NOMO-1 (cell line): ENCODE results near the gene CSTPP1.
"Not testable (repeated sequence)": the region's sequence is repeated elsewhere in the genome, so short reads cannot be mapped to it uniquely, and the experiment has no call there.

Source experiments
- DNase-seq, 2 experiments: peaks; one replicate each; lab custom pipeline; 2025; ENCODE audit not compliant: unreplicated experiment in 2 of 2; lab: John Stamatoyannopoulos, UW

CSTPP1 gene

DNA sequence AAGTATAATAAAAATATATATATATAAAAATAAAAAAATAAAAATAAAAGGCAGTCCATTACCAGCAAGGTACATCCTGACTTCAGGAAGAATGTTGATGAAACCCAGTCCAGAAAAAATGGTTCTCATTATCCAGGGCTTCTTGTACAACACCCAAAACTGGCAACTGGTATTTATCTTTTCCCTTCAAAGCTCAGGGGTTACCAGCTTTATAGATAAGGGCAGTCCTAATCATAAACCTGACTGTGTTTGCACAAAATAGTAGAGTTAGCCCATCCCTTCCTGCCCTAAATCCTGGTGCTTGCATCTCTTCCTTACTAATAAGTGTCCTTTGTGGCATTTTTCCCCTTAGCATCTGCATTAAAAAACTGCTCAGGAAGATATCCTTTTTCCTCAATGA is 97.5 kb downstream of the CSTPP1 start:
- DNase-seq = no peak

- DNase-seq = no peak
Observed at GRCh38 chr11:47035108-47035507, 98.5 kb downstream of the CSTPP1 start.

DNA sequence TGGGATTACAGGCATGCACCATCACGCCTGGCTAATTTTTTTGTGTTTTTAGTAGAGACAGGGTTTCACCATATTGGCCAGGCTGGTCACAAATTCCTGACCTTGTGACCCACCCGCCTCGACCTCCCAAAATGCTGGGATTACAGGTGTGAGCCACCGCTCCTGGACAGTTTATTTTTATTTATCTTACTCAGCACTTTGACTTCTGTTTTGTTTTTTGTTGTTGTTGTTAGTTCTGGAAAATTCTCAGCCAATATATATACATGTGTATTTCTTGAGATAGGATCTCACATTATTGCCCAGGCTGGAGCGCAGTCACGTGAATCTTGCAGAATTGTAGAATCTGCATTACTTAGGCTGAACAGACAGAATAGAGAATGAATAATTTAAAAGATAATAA is 107.6 kb downstream of the CSTPP1 start:
- no peak for DNase-seq

DNA sequence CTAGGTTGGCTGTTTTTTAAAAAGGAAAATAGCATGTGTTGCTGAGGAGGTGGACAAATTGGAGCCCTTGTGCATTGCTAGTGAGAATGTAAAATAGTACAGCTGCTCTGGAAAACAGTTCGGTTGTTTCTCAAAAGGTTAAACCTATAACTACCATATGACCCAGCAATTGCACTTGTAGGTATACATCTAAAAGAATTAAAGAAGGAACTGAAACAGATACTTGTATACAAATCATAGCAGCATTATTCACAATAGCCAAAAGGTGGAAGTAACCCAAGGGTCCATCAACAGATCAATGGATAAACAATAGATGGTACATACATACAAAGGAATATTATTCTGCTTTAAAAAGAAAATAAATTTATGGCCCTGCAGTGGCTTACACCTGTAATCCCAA is 111.4 kb downstream of the CSTPP1 start:
- no peak for DNase-seq

- no peak for DNase-seq
Observed at GRCh38 chr11:47050284-47050683, 113.7 kb downstream of the CSTPP1 start.

GRCh38 chr11:47051217-47051616 is 114.7 kb downstream of the CSTPP1 start:
- DNase-seq = no peak

GRCh38 chr11:47052165-47052564 is 115.6 kb downstream of the CSTPP1 start:
- DNase-seq = no peak

DNA sequence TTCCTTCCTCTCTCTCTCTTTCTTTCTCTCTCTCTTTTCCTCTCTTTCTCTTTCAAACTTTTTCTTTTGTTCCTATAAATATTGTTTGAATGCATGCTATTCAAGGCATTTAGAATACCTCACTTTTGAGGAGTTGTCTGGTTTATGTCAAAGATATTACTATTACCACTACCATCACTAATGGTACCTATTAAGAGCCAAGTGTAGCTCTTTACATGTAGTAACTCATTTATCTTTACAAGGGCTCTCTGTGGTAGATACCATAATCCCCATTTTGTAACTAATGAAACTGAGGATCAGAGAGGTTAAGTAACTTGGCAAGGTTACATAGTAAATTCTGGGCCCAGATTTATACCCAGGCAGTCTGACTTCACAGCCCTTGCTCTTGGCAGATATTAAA is 116.0 kb downstream of the CSTPP1 start:
- no peak for DNase-seq

GRCh38 chr11:47055534-47055933 is 119.0 kb downstream of the CSTPP1 start:
- DNase-seq = no peak

DNA sequence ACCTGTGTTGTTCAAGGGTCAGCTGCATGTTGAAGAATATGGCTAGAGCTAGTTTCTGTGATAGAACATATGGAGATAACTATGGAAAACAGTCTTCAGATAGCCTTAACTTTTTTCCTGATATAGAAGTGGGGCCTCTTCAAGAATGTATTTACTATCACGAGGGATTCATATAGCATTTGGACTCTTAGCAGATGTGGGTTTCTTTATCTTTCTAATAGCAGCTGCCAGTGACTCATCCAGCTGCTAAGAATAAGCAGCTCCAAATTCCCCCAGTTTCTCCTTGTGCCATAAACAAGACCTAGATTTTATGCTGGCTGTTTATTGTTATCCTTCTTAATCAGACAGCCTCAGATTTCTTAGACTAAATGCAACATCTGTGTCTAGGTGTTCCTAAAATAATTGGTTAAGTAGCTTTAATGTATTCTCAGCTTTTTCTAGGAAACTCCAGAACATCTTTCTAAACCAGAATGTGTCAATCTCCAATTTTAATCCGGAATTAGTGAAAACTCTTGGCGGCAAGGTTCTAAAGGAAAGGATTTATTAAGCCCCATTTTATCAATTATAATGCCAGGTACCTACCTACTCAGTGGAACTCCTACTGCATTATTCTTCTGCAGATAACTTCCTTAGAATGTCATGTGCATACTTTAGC is 119.8 kb downstream of the CSTPP1 start:
- no peak for DNase-seq

- no peak for DNase-seq
Observed at GRCh38 chr11:47057365-47057764, 120.8 kb downstream of the CSTPP1 start.

- peak in 1 of 2 experiments; percentile 10 for DNase-seq
Observed at GRCh38 chr11:47060807-47061206, 124.2 kb downstream of the CSTPP1 start.

DNA sequence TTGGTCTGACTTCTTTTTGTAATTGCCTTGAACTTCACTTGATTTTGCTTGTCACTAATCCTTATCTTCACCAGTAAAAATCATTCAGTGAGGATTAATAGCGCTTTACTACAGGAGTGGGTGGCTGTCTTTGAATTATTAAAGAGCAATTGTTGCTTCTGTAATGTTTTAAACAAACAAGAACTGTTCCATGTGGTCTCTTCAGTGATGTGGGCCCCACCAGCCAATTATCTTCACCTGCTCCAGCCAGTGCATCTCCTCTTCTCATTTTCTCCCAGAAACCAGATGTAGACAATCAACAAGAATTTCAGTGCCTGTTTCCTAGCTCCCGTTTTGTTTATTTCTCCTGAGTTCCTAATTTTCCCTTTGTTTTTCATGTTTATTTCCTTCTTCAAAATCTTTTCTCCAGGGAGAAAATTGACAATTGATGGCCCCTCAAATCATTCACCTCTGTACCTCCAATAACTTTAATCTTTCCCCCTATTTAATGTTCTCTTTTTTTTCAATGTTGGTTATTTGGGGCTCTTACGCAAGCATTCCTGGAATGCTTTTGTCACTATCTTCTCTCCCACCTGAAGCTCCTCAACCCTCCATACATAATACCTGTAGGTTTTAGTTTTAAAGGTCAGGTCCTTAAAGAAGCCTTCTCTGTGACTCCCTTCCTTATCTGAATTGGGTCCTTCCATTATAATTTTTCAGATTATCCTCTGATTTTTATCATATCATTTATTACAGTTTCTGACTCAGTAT is 125.0 kb downstream of the CSTPP1 start:
- no peak for DNase-seq

DNA sequence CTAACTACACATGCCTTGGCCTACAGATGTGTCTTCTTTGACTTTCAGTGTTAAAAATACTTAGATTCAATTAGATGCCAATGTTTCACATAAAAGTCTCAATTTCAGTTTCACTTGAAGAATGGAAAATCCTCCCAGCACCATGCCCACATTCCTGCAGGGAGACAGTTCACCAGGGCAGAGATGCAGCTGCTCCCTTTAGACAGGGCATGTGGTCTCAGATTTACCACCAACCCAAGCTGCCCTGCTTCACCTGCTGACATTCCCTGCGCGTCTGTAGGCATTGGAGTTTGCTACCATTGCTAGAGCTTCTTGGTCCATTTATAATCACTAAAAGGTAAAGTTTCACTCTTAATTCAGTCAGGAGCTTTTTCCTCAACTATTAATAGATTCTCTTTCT is 126.2 kb downstream of the CSTPP1 start:
- DNase-seq = no peak

- DNase-seq = no peak
Observed at GRCh38 chr11:47067401-47067800, 130.8 kb downstream of the CSTPP1 start.

GRCh38 chr11:47070769-47071168 is 134.2 kb downstream of the CSTPP1 start:
- no peak for DNase-seq

- no peak for DNase-seq
Observed at GRCh38 chr11:47071341-47071740, 134.8 kb downstream of the CSTPP1 start.

DNA sequence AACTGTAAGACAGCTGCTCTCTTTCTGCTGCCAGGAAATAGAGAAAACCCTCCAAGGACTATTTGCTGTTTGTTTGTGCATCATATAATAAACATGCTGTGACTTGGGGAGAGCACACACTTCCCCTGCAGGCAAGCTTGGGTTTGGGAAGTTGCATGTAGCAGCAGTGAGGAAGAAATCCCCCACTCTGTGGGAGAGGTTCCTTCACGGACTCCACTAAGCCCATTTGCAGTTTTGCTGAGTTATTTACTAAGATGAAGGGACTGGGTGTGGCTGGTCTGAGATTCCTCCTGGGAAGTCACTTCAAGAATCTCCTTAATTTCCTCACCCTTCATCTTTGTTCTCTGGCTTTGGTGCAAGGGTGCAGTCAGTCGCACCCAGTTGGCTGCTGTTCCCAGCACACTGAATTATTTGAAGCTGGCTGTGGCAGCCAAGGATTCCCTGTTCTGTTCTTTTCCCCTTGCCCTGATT is 135.3 kb downstream of the CSTPP1 start:
- DNase-seq = no peak

DNA sequence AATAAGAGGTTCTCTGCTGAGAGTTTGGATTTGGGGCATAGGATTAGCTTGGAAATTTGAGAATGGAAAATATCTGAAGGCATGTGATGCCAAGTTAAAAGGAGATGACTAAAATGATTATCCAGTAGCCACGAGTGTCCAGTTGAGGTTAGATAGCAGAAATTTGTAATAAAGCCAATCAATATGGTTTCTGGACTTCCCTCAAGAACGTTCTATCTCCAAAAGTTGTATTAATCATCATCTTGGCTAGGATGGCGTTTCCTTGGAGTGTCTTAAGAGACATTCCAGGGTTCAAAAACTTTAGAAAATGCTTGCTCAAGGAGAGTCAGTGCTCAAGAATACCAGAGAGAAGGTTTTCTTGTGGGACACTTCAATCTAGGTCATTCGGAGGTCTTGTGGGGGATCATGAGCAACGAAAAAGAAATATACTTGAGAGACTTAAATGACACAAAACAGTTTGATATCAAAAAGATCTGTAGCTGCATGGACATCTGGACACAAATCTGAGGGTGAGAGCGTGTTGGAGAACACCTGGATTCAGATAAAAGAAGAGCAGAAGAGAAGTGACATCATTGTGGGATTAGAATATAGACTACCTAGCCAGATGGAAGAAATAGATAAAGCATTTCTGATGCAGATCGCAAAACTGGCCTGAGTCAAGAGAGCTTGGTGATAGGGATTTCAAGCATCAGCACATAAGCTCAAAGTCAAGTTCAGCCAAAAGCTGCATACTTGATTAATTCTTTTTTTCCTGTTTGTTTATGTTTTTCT is 142.4 kb downstream of the CSTPP1 start:
- no peak for DNase-seq

- not testable (repeated sequence) for DNase-seq
Observed at GRCh38 chr11:47080775-47081174, 144.2 kb downstream of the CSTPP1 start.

DNA sequence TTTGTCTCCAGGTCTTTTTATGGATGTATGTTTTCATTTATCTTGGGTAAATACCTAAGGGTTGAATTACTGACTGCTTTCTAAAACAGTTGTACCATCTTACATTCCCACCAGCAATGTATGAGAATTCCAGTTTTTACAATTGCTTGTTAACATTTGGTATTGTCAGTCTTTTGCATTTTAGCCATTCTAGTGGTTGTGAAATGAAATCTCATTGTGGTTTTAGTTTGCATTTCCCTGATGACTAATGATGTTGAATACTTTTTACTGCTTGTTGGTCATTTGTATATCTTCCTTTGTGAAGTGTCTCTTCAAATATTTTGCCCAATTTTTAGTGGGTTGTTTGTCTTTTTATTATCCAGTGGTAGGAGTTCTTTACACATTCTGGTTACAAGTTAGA is 147.4 kb downstream of the CSTPP1 start:
- DNase-seq = peak in 1 of 2 experiments; percentile 12

- no peak for DNase-seq
Observed at GRCh38 chr11:47087801-47088200, 151.2 kb downstream of the CSTPP1 start.
